ENCODE measurements around the gene ADAMTS15. TPM values are rescaled to one million over a fixed set of nuclear protein-coding genes. Genes with fewer than 3 reads are reported as not detected.
A peak's percentile ranks its signal among the peaks of the same experiment; 100 is the strongest.

ADAMTS15 gene
- total and polyA plus RNA-seq, 2 of the 4 experiments (the other 2 are of a cell fraction): 3.0 to 5.0 TPM

DNA sequence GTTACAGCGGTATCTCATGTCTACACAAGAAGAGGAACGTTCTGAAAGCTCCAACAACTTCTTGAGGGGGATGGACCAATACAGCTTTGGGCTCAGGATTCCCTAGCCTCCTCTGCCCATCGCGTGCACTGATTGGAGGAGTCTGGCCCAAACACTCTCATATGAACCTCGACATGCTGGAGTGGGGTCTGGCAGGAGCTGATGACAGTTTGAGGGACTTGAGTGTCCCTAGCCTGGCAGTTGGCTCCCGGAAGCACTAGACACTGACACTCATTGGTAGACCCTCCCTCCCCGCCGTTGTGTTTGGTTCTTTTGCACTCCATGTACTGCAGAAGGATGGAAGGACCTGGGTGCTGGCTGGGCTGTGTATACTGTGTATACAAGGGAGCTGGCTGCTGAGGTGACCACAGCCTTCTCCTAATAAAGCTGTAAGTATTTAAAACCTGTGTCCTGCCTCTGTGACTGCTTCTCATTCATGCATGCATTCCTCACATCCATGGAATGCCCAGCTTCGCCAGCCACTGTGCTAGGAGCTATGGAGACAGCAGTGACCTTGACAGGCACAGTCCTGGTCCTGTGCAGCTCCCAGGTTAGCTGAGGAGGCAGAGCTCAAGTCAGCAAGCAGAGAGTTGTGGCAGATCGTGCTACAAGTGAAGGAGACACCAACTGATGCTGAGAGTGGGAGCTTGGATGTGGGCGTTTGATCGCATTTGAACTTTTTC lies 27.9 kb downstream of the ADAMTS15 start:
- peak overlapping the region; percentile 98 for H2BK120ac ChIP-seq (ENCODE audit: low read depth, low read length)
- peaks cover 0 to 3% of the 10 kb centered on the region in 2 experiments; a peak in 1 of 4 replicates for H3K79me1 ChIP-seq (ENCODE audit: low read depth in 1 of 2, low read length in 2 of 2)
- ChIA-PET POLR2A (ENCODE audit: unreplicated experiment) (no interaction called here), CTCF (interaction anchor here (0.6 to 0.7 kb wide), 2 partner anchors 351 to 460 kb away, joined by 3 read pairs; no protein-coding TSS in a partner anchor)
- H3K56ac ChIP-seq (ENCODE audit: extremely low read depth, insufficient read depth, low read length): no peak overlapping the region
- no peaks in the 10 kb centered on the region for H4K20me1 ChIP-seq (ENCODE audit: insufficient read depth, low read length)
- H2AK5ac ChIP-seq (ENCODE audit: low read depth, low read length): peak overlapping the region; percentile 97
- H3K36me3 ChIP-seq (ENCODE audit: control insufficient read depth, insufficient read depth, low read length): peaks cover 54% of the 10 kb centered on the region
- H4K8ac ChIP-seq (ENCODE audit: low read depth in 2 of 2, low read length in 2 of 2): peak overlapping the region; percentile 72 to 78; a peak in 3 of 4 replicates
- H2BK20ac ChIP-seq (ENCODE audit: low read depth, low read length): peak overlapping the region; percentile 97
- H3K4me3 ChIP-seq (ENCODE audit: insufficient read depth, low read depth, low read length): no peak overlapping the region
- intact Hi-C loops (cut with micrococcal nuclease) (loop anchor here (5.0 kb wide), 2 partner anchors 126 to 161 kb away; no protein-coding TSS in a partner anchor), dilution Hi-C loops (cut with HindIII; ENCODE audit: low sequenced_read_pairs, unreplicated experiment) (no loop called here), in situ Hi-C loops (cut with MboI; ENCODE audit: low sequenced_read_pairs) (no loop called here)
- ATAC-seq (ENCODE audit: low read depth) (no peak), DNase-seq (peak; percentile 10)
- H3K14ac ChIP-seq (replicated peaks; ENCODE audit: low read depth, low read length): peak overlapping the region; percentile 58
- H4K91ac ChIP-seq (ENCODE audit: insufficient read depth, low read depth, low read length): peak overlapping the region; percentile 98
- peak overlapping the region; percentile 4 for H2AK9ac ChIP-seq (replicated peaks; ENCODE audit: low read depth, low read length, poor library complexity)
- H3K9me3 ChIP-seq (ENCODE audit: control insufficient read depth, insufficient read depth, low read length): no peaks in the 10 kb centered on the region
- peaks cover 43% of the 10 kb centered on the region for H3K4me1 ChIP-seq (ENCODE audit: control insufficient read depth, insufficient read depth, low read length)
- H2BK5ac ChIP-seq (ENCODE audit: low read depth, low read length, poor library complexity, severe bottlenecking): peak overlapping the region; percentile 93
- peak overlapping the region; percentile 70; the same call in 1 of the 2 replicates for H3K23ac ChIP-seq (ENCODE audit: low read depth, low read length)
- H3K9ac ChIP-seq (ENCODE audit: low read depth, low read length): peak overlapping the region; percentile 37
- H3K4me2 ChIP-seq (ENCODE audit: low read depth, low read length): no peak overlapping the region
- peak overlapping the region; percentile 73 for H2AFZ ChIP-seq (replicated peaks; ENCODE audit: low read length, poor library complexity)
- H2BK15ac ChIP-seq (ENCODE audit: low read depth, low read length): peak overlapping the region; percentile 99; the same call in 2 of the 3 replicates
- 95% methylated on average over 4 of the region's 12 CpGs; no CpG with 5 or more reads in 1 of the 2 experiments for WGBS, 2 experiments (ENCODE audit: extremely low coverage in 2 of 2, insufficient read length in 1 of 2)
- H3K27ac ChIP-seq (ENCODE audit: insufficient read depth, low read length): peak overlapping the region; percentile 97
- H3K4ac ChIP-seq (ENCODE audit: low read depth, low read length): peak overlapping the region; percentile 97
- H3K9me1 ChIP-seq (ENCODE audit: insufficient read depth, low read length): peaks cover 33% of the 10 kb centered on the region
- BruUV-seq (replicated peaks): TSS peak; percentile 67
- H3K18ac ChIP-seq (ENCODE audit: low read depth, low read length): peak overlapping the region; percentile 98
- no peaks in the 10 kb centered on the region for H3K27me3 ChIP-seq (ENCODE audit: control insufficient read depth, insufficient read depth, low read length)
- peak overlapping the region; percentile 93 for H4K5ac ChIP-seq (ENCODE audit: low read depth, low read length)
- TF ChIP-seq MAFK (IDR thresholded peaks at IDR 0.05; ENCODE audit: low read depth, low read length) (no peak), SMC3 (IDR thresholded peaks at IDR 0.05; ENCODE audit: low read depth, low read length) (no peak), CEBPB (IDR thresholded peaks at IDR 0.05; ENCODE audit: low read depth, low read length) (no peak), NFE2L2 (IDR thresholded peaks at IDR 0.05; ENCODE audit: low read depth, low read length) (no peak), MXI1 (IDR thresholded peaks at IDR 0.05; ENCODE audit: borderline replicate concordance, low read depth, low read length) (no peak), RFX5 (IDR thresholded peaks at IDR 0.05; ENCODE audit: low read depth, low read length) (no peak), CHD1 (IDR thresholded peaks at IDR 0.05; ENCODE audit: low read depth, low read length) (no peak), RAD21 (IDR thresholded peaks at IDR 0.05; ENCODE audit: low read length) (no peak), MAZ (IDR thresholded peaks at IDR 0.05; ENCODE audit: borderline replicate concordance, low read depth, low read length) (no peak), POLR2A (IDR thresholded peaks at IDR 0.05; ENCODE audit: low read depth, low read length) (no peak), RCOR1 (IDR thresholded peaks at IDR 0.05; ENCODE audit: insufficient replicate concordance, low read length) (no peak)
- TF ChIP-seq, protein P1, sequence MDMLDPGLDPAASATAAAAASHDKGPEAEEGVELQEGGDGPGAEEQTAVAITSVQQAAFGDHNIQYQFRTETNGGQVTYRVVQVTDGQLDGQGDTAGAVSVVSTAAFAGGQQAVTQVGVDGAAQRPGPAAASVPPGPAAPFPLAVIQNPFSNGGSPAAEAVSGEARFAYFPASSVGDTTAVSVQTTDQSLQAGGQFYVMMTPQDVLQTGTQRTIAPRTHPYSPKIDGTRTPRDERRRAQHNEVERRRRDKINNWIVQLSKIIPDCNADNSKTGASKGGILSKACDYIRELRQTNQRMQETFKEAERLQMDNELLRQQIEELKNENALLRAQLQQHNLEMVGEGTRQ (IDR thresholded peaks at IDR 0.05; ENCODE audit: low read depth, low read length): no peak
- TF ChIP-seq, protein P2, sequence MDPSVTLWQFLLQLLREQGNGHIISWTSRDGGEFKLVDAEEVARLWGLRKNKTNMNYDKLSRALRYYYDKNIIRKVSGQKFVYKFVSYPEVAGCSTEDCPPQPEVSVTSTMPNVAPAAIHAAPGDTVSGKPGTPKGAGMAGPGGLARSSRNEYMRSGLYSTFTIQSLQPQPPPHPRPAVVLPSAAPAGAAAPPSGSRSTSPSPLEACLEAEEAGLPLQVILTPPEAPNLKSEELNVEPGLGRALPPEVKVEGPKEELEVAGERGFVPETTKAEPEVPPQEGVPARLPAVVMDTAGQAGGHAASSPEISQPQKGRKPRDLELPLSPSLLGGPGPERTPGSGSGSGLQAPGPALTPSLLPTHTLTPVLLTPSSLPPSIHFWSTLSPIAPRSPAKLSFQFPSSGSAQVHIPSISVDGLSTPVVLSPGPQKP (IDR thresholded peaks at IDR 0.05; ENCODE audit: borderline replicate concordance, low read depth, low read length): no peak
- TF ChIP-seq, protein P3, sequence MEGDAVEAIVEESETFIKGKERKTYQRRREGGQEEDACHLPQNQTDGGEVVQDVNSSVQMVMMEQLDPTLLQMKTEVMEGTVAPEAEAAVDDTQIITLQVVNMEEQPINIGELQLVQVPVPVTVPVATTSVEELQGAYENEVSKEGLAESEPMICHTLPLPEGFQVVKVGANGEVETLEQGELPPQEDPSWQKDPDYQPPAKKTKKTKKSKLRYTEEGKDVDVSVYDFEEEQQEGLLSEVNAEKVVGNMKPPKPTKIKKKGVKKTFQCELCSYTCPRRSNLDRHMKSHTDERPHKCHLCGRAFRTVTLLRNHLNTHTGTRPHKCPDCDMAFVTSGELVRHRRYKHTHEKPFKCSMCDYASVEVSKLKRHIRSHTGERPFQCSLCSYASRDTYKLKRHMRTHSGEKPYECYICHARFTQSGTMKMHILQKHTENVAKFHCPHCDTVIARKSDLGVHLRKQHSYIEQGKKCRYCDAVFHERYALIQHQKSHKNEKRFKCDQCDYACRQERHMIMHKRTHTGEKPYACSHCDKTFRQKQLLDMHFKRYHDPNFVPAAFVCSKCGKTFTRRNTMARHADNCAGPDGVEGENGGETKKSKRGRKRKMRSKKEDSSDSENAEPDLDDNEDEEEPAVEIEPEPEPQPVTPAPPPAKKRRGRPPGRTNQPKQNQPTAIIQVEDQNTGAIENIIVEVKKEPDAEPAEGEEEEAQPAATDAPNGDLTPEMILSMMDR (conservative IDR thresholded peaks at IDR 0.05; ENCODE audit: low read depth, low read length): no peak

All from IMR-90 (cell line).